Germinal center (tissue), 1 donor: ENCODE data around the gene DENND1A.

Experiments used
- DNase-seq: peaks from one replicate; pipeline ENCODE4 v3.0.0; 2012; ENCODE audit warnings: mixed read lengths, low spot score

Gene DENND1A

GRCh38 chr9:123390337-123391135, 539.4 kb downstream of the DENND1A start:
- DNase-seq = no peak

- DNase-seq = no peak
Measured at GRCh38 chr9:123389698-123390097, 540.2 kb downstream of the DENND1A start.

GRCh38 chr9:123389070-123389469, 540.9 kb downstream of the DENND1A start:
- no peak for DNase-seq

GRCh38 chr9:123387686-123388085, 542.2 kb downstream of the DENND1A start:
- no peak for DNase-seq

GRCh38 chr9:123383512-123384170, 546.3 kb downstream of the DENND1A start:
- no peak for DNase-seq

GRCh38 chr9:123382653-123383511, 547.0 kb downstream of the DENND1A start:
- no peak for DNase-seq

GRCh38 chr9:123380852-123381705, 548.8 kb downstream of the DENND1A start:
- DNase-seq = no peak

GRCh38 chr9:123378956-123379660, 550.8 kb downstream of the DENND1A start:
- no peak for DNase-seq

- no peak for DNase-seq
Measured at GRCh38 chr9:123378025-123378424, 551.9 kb downstream of the DENND1A start.

- no peak for DNase-seq
Measured at GRCh38 chr9:123377211-123377971, 552.5 kb downstream of the DENND1A start.

- no peak for DNase-seq
Measured at GRCh38 chr9:123376218-123377071, 553.5 kb downstream of the DENND1A start.

- DNase-seq = no peak
Measured at GRCh38 chr9:123375469-123376132, 554.3 kb downstream of the DENND1A start.

GRCh38 chr9:123373946-123374345, 556.0 kb downstream of the DENND1A start:
- DNase-seq = no peak

GRCh38 chr9:123373447-123373923, 556.4 kb downstream of the DENND1A start:
- no peak for DNase-seq

- no peak for DNase-seq
Measured at GRCh38 chr9:123372766-123373446, 557.0 kb downstream of the DENND1A start.

- no peak for DNase-seq
Measured at GRCh38 chr9:123371805-123372590, 557.9 kb downstream of the DENND1A start.

GRCh38 chr9:123371228-123371584, 558.7 kb downstream of the DENND1A start:
- no peak for DNase-seq
